ENCODE measurements around the gene PHETA2.
A peak's percentile ranks its signal among the peaks of the same experiment; 100 is the strongest.

PHETA2 gene, protein sequence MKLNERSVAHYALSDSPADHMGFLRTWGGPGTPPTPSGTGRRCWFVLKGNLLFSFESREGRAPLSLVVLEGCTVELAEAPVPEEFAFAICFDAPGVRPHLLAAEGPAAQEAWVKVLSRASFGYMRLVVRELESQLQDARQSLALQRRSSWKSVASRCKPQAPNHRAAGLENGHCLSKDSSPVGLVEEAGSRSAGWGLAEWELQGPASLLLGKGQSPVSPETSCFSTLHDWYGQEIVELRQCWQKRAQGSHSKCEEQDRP

DNA sequence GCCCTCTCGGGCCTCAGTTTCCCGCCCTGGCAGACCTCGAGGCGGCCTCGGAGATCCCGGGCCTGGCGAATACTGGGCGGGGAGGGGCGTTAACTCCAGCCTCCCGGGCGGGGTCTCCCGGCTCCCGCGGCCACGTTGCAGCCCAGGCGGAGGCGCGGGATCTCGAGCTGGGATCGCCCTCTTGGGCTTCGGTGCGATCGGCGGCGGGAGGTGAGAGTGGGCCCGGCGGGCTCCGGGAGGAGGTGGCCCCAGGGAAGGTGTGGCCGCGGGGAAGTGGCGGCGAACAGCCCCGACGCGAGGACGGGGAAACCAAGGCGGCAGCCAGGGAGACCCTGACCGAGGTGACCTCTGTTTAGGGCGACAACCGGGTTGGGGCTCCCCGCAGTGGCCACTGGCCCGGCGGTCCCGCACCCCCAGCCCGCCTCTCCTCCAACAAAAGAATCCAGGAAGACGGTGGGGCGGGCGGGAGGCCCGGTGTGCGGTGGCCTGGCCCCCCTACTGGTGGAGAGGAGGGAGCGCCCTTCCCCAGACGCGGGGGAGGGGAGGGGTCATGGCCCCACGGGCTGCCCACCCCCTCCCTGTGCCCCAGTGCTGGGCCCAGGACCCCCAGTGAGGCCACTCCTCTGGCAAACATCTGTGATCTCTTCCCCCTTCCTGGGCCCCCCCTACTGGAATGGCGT lies at the start of gene PHETA2:
Gene PHETA2, plus strand, starts transcription at position 117 of the 680 bp plus-strand sequence. CDS start 3,046 bp downstream, outside the sequence.
- peak in 1 of 4 experiments; percentile 40 for DNase-seq (ENCODE audit: low read depth in 4 of 4, low spot score in 1 of 4)

DNA sequence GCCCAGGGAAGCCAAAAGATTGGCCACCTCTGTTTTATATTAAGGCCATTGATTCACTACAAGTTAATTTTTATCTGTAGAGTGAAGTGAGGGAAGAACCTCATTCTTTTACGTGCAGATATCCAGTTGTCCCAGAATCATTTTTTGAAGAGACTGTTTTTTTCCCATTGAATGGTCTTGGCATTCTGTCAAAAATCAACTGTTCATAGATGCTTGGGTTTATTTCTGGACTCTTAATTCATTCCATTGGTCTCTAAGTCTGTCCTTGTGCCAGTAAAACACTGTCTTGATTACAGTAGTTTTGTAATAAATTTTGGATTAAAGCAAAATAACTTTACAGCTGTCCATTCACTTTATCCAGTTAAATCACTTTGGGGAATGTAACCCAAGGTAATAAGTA lies 48.6 kb upstream of the PHETA2 start:
- no peak for DNase-seq (ENCODE audit: low read depth in 4 of 4, low spot score in 1 of 4)

DNA sequence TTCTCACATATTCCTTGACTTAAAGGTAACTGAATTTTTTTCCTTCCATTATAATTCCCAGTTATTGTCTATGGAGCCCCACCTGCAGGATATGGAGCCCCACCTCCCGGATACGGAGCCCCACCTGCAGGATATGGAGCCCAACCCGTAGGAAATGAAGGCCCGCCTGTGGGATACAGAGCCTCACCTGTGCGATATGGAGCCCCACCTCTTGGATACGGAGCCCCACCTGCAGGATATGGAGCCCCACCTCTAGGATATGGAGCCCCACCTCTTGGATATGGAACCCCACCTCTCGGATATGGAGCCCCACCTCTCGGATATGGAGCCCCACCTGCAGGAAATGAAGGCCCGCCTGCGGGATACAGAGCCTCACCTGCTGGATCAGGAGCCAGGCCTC lies 47.3 kb upstream of the PHETA2 start:
- no peak for DNase-seq (ENCODE audit: low read depth in 4 of 4, low spot score in 1 of 4)

DNA sequence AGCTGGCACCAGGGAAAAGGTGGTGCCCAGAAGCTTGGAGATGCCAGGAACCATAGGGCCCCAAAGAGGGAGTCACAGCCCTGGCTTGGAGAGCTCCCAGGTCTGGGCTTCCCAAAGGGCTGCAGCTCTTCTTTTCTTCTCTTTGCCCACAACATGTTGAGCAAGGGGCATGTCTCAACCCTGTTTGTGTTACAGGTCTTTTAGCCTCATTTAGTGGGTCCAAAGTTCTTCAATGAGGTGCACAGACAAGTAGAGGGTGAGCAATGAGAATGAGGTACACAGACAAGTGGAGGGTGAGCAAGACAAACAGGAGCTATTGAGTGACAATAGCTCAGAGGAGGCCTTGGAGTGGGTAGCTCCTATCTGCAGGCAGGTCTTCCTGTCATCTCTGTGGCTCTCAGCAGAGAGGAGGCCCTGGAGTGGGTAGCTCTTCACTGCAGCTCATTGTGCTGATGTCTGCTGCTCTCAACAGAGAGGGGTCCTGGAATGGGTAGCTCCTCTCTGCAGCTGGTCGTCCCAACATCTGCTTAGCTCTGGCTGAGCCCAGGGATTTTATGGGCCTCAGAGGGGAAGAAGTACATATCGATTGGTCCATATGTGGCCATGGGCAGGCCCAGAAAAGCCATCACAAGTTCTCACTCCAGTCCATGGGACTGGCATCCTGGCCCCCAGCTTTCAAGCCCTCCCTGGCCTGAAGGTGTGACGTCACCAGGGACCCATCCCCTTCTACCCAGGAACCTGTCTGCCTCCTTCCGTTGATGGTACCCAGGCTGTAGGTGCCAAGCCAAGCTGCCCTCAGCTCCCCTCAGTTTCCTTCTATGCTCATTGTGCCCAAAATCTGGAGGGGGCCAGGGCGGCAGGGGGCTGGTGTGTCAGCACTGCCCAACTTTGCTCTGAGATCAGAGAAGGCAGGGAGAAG lies 40.5 kb upstream of the PHETA2 start:
- DNase-seq (ENCODE audit: low read depth in 4 of 4, low spot score in 1 of 4) = no peak

DNA sequence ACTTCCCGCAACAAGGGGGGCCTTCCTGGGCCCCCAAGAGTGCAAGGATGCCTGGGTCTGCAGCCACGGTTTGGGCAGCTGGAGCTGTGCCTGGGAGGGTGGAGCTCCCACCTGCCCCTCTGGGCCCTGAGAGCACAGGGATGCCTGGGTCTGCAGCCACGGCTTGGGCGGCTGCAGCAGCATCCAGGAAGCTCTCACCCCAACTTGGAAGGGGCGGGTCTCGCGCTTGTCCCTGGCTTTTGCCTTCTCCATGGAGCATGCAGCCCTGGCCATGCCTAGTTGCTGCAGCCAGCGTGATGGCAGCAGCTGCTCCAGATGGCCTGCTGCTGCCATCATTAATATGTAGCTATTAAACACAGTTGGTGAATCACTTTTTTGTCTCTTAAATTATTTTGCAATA lies 38.8 kb upstream of the PHETA2 start:
- no peak for DNase-seq (ENCODE audit: low read depth in 4 of 4, low spot score in 1 of 4)

DNA sequence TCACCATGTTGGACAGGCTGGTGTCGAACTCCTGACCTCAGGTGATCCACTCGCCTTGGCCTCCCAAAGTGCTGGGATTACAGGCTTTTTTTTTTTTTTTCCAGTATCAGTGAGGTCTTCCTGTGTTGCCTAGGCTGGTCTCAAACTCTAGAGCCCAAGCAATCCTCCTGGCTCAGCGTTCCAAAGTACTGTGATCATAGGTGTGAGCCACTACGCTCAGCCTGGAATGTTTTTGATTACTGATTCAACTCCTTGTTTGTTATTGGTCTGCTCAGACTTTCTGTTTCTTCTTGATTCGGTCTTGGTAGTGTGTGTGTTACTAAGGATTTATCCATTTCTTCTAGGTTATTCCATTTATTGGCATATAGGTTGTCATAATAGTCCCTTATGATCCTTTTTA lies 34.8 kb upstream of the PHETA2 start:
- no peak for DNase-seq (ENCODE audit: low read depth in 4 of 4, low spot score in 1 of 4)

DNA sequence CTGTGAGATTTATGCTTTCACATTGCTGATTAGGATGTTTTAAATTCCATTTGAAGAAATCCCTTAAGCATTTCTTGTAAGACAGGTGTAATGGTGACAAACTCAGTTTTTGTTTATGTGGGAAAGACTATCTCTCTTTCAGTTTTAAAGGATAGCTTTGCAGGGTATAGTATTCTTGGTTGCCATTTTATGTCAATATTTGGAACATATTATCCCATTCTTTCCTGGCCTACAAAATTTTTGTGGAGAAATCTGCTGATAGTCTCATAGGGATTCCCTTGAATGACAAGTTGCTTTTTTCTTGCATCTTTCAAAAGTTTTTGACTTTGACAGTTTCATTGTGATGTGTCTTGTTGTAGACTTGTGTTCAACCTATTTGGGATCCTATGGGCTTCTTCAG lies 32.3 kb upstream of the PHETA2 start:
- DNase-seq (ENCODE audit: low read depth in 4 of 4, low spot score in 1 of 4) = no peak

DNA sequence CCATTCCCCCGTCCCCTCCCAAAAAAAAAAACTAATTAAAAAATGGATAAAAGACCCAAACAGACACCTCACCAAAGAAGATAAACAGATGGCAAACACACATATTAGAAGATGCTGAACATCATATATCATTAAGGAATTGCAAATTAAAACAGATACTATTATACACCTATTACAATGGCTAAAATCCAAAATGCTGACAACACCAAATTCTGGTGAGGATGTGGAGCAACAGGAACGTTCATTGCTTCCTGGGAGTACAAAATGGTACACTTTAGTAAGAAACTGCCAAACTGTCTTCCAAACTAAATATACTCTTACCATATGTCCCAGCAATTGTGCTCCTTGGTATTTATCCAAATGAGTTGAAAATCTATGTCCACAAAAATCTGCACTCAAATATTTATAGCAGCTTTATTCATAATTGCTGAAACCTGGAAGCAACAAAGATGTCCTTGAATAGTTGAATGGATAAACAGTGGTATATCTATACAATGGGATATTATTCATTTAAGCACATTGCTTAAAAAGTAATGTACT lies 23.3 kb upstream of the PHETA2 start:
- DNase-seq (ENCODE audit: low read depth in 4 of 4, low spot score in 1 of 4) = no peak

DNA sequence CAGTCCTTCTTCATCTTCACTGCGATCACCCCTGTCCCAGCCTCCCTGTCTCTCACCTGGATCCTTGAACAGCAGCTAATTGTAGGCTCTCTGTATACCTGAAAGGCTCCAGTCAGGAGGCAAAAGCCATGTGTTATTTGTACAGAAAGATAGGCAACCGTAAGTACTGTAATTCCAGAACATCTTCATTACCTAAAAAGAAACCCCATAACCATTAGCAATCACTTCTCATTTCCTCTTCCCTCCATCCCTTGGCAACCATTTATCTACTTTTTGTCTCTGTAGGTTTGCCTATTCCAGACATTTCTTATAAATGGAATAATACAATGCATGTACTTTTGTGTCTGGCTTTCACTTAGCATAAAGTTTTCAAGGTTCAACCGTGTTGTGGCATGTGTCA lies 21.3 kb upstream of the PHETA2 start:
- DNase-seq (ENCODE audit: low read depth in 4 of 4, low spot score in 1 of 4) = no peak

DNA sequence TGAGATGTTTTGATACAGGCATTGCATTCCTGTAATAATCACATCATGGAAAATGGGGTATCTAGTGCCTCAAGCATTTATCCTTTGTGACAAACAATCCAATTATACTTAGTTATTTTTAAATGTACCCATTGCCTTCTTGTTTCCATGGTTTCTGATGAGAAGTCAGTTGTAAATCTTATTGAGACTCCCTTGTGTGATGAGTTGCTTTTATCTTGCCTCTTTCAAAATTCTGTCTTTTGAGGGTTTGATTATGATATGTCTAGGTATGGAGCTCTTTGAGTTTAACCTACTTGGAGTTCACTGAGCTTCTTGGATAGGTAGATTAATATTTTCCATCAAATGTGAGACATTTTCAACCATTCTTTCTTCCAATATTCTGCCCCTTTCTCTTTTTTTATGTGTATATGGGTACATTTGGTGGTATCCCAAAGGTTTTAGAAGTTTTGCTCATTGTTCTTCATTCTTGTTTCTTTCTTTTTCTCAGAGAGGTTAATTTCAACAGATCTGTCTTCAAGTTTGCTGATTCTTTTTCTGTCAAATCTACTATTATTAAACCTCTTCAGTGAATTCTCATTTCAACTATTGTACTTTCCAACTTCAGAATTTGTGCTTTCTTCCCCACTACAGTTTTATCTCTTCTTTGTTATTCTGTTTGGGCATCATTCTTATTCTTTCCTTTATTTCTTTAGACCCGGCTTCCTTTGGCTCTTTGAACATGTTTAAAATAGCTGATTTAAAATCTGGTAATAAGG lies 17.1 kb upstream of the PHETA2 start:
- no peak for DNase-seq (ENCODE audit: low read depth in 4 of 4, low spot score in 1 of 4)

DNA sequence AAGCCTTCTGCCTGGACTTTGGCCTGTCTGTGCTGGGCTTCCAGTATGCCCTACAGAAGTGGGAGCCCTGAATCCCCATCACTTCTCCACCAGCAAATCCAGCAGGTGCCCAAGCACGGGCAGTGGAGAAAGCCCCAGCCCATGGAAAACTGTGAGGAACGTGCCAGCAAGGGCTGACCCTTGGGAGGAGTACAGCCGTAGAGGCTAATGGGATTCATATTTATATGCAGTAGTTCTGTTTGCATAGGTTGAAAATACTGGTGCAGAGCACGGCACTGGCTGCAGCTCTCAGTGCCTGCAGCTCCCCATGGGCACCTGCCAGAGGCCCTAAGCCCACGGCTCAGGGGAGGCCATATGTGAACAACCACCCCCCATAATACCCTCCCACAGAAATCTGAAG lies 13.6 kb upstream of the PHETA2 start:
- no peak for DNase-seq (ENCODE audit: low read depth in 4 of 4, low spot score in 1 of 4)

DNA sequence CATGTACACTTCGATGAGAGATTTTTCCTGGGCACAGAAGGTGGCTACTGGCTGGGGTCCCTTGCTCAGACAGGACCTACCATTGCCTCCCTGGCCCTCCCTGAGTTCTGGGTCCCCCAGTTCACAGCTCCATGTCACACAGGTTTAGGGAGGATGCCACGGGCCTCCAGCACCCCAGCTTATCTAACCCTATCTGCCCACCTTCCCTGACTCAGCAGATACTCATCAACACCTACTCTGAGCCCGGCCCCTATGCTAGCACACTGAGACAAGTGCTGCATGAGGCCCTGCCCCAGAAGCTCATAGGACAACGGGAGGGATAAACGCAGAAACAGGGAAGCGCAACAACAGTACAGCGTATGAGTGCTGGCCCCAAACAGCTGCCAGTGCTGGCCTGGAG lies 13.0 kb upstream of the PHETA2 start:
- DNase-seq (ENCODE audit: low read depth in 4 of 4, low spot score in 1 of 4) = no peak

DNA sequence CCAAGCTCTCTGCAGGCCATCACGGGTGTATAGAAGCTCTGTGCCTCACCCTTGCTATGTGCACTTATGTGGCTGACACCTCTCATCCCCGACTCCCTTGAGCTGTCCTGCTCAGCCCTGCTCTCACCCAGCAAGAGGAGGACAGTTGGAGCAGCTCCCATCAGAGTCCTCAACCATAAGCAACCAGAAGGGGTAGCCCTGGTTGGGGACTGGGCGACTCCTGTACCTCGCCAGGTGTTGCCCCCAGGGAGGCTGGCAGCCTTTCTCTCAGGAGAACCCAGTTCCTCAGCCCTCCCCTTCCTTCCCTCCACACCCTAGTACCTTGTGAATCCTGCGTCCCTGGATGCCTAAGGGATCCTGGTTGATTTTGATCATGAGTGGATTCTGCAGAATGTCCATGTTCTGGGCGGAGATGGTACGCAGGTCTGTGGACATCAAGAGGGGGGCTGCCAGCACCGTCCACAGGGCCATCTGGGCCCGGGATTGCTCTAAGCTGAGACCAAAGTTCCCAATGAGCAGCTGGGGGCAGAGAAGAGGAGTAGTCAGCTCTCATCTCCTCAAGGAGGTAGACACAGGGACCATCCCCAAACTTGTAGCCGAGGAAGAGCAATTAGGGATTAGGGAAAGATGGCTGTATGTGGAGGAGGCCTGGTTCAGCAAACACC lies 11.4 kb upstream of the PHETA2 start:
- DNase-seq (ENCODE audit: low read depth in 4 of 4, low spot score in 1 of 4) = no peak

DNA sequence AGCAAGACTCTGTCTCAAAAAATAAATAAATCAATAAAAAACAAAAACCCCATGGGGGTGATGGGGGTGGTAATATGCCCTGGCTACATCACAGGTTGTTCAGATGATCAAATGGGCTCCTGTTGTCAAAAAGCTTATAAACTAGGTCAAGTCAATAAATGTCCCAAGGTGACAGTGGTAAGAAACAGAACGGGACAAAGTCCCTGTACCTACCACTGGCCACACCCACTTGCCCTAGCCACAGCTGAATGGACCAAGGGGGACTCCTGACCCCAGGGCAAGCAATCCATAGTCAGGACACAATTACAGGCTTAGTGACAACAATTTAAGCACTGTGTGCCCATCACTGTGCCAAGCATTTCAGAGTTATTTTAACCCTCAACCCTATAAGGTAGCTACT lies 9.4 kb upstream of the PHETA2 start:
- DNase-seq (ENCODE audit: low read depth in 4 of 4, low spot score in 1 of 4) = no peak

DNA sequence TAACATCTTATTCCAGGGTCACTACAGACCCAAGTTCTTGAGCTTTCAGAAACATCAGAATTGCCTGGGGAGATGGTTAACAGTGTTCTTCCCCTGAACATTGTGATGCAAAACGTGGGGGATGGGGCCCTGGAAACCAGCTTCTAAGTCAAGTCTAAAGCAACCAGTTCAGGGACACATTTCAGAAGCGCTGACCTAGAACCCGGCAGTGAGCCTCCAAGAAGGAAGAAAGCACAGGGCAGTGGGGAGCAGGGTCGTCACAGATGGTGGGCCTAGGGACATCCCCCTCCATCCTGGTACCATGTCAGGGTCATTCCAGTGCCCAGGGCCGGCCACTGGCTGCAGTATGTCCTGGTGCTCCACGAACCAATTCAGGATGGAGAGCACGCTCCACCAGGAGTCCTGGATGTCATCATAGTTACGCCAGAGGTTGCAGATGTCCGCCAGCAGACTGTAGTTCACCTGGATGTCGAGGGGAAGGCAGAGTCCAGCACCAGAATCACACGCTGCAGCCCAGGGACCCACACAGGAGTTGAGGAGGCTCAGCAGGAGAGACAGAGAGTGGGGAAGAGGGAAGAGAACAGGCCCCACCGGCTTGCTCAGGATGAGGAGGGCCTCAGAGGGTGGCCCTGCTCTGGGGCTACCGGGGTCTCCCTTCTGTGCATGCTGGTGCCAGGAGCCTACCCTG lies 8.5 kb upstream of the PHETA2 start:
- no peak for DNase-seq (ENCODE audit: low read depth in 4 of 4, low spot score in 1 of 4)

DNA sequence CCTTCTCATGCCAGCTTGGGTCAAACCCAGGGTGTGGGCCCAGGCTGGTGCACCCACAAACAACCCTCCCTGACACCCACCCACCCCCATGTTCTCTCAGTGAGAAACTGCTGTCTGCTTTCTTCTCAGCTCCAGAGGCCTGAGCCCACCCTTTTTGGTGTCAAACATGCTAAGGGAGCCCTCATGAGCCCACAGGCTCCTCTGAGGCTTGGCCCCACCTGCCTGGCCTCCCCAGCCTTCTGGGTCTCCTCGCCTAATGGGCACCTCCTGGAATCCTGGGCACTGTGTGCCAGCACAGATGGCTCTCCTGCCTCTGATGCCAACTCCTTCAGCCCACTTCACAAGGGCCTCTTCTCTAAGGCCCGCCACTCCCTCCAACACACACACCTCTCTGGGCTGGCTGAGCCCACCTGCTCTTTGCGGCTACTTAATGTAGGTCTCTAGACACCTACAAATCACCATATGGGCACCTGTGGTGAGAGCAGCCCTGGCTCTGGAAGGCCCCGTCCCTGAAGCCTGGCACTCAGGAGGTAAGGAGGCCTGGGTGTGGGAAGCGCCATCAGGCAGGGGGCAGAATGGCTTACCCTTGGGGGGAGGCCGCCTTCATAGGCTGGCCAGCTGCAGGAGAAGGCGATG lies 7.8 kb upstream of the PHETA2 start:
- no peak for DNase-seq (ENCODE audit: low read depth in 4 of 4, low spot score in 1 of 4)

DNA sequence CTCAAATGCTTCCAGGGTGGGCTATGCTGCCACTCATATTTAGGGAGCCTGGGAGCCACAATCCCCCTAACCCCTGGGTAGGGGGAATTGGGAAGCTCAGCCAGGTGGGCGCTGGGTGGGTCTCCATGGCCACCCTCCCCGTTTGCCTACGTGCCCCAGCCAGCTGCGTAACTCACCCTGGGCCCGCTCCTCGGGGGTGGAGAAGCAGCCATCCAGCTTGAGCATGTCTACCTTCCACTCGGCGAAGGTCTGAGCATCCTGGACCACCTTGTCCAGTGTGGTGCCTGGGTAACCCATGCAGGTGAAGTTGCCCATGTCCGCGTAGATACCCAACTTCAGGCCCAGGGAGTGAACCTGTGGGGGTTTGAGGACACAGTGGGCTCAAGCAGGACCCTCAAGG lies 7.1 kb upstream of the PHETA2 start:
- DNase-seq (ENCODE audit: low read depth in 4 of 4, low spot score in 1 of 4) = no peak

DNA sequence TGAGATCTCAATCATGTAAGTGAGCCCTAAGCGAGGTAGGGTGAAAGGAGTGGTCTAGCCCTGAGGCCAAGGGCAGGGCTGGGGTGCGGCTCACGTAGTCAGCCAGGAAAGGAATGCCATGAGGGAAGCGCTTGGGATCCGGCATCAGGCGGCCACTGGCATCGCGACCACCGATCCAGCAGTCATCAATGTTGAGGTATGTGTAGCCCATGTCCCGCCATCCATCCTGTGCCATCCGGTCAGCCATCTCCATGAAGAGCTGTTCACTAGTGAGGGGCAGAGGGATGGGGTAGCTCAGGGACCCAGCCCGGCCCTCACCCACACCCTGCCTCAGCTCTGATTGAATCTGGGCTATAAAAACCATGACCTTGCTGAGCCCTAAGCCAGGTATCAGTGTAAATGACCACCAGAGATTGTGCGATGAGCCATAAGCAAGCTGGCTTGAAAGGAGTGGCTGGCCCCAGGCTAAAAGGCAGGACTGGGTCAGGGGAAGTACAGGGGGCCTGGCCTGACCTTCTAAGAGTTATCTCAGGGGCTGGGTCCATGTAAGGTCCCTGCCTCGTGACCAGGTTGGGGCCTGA lies 6.3 kb upstream of the PHETA2 start:
- no peak for DNase-seq (ENCODE audit: low read depth in 4 of 4, low spot score in 1 of 4)

DNA sequence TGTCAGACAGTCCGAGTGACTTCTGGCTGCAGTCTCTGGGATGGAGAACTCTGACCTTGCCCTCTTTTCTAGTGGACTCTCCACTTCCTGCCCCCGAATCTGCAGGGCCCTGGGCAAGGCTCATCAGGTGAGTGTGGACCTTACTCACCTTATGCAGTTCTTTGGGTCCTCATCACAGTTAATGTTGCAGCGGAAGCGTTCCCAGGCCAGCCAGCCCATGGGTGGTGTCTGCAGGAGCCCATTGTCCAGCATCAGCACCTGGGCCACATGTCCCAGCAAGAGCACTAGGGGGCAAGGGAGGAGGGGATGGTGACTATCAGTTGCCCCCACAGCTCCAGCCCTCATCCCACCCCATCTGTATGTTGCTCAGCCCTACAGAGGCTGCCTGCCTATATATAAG lies 5.8 kb upstream of the PHETA2 start:
- no peak for DNase-seq (ENCODE audit: low read depth in 4 of 4, low spot score in 1 of 4)
